NT2/D1 (cell line): ENCODE measurements around the gene SBDS.

Experiments
- SUZ12 ChIP-seq: IDR thresholded peaks from 2 replicates; pipeline ENCODE4 v1.6.1; 2011; ENCODE audit not compliant: insufficient read length, insufficient read depth; ENCODE audit errors: extremely low read depth
- YY1 ChIP-seq: IDR thresholded peaks from 2 replicates; pipeline ENCODE4 v1.6.1; 2011; ENCODE audit not compliant: insufficient read length, insufficient read depth
- ZNF274 ChIP-seq: IDR thresholded peaks from 2 replicates; pipeline ENCODE4 v1.6.1; 2011; ENCODE audit warnings: mild to moderate bottlenecking, low read depth, low read length

DNA sequence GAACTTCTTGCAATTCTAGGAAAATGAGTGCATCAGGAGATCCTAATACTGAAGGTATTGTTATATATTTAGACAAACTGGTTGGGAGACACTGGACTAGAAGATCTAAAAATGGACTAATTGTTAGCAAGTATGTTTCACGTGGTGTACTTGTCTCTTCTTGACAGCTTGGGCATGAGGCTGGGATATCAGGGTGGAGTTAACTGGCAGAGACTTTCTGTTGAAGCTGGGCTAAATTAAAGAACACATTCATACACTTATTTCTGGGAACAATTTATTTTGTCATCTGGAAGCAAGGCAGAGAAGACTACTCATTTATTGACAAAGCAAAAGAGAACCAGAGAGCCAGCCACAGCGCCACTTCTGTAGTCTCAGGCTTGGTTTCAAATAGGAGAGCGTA is 27.1 kb upstream of the SBDS start:
- TF ChIP-seq ZNF274 (no peak), YY1 (no peak), SUZ12 (no peak)
